K562 (cell line): ENCODE results near the gene OR7C1. TPM values are rescaled to one million over a fixed set of nuclear protein-coding genes. Genes with fewer than 3 reads are reported as not detected.

ENCODE experiments used
- ATAC-seq: fragments of 200-7000 bp; cut with Tn5 transposase; 3 replicates; pipeline ENCODE4 v1.9.1; 2020; ENCODE audit warnings: moderate library complexity
- BruUV-seq: library from RNA; stranded (reverse); fragments of 400-500 nt; replicated peaks from 2 replicates; lab custom pipeline; 2021; lab: Mats Ljungman, UMichigan
- CTCF ChIA-PET: fragments of 300-600 bp; formaldehyde crosslinking; extraction: SDS; loops from one replicate; lab custom pipeline; 2021; ENCODE audit warnings: low intra/inter-chr PET ratio; lab: Yijun Ruan, JAX
- POLR2A ChIA-PET: fragments of 300-600, 350-650 bp; sonication (Branson Sonifier 250); formaldehyde crosslinking; extraction: SDS; loops from one replicate; lab custom pipeline; 2021; ENCODE audit warnings: antibody characterized with exemption, inconsistent platforms; lab: Yijun Ruan, JAX
- DNase-seq, 4 experiments: peaks; one replicate each; pipeline versions ENCODE4 v3.0.0 to v3.0.0-alpha.2; 2011 to 2018; ENCODE audit warnings: low spot score in 3 of 4, mixed read lengths in 3 of 4; ENCODE audit errors: extremely low read depth in 1 of 4
- FAIRE-seq: peaks from 2 replicates; lab custom pipeline; 2011; peaks lifted over from hg19 to GRCh38; lab: Jason Lieb, UNC
- H2AFZ ChIP-seq: 2 replicates; pipeline ENCODE4 v1.6.0; 2011; ENCODE audit warnings: low read depth, low read length, control low read depth, inconsistent platforms
- H3K27ac ChIP-seq: fragments of 200-600 bp; 3 replicates; pipeline ENCODE4 v1.8.0; 2011; ENCODE audit warnings: low read depth, mild to moderate bottlenecking, control low read depth, inconsistent platforms, low read length, moderate library complexity, mixed read lengths; ENCODE audit errors: extremely low read depth
- H3K27me3 ChIP-seq, 2 experiments: fragments of 300-600 bp in 1 of 2; 2 replicates in 1 of 2; 3 replicates in 1 of 2; pipeline versions ENCODE4 v1.6.0 to v1.8.0; 2011; ENCODE audit warnings: inconsistent platforms in 2 of 2, low read length in 2 of 2, mild to moderate bottlenecking in 1 of 2, mixed read lengths in 1 of 2, moderate library complexity in 1 of 2; ENCODE audit not compliant: control insufficient read depth in 2 of 2, insufficient read depth in 2 of 2
- H3K36me3 ChIP-seq: fragments of 300-600 bp; 3 replicates; pipeline ENCODE4 v1.8.0; 2011; ENCODE audit warnings: mild to moderate bottlenecking, low read length, inconsistent platforms; ENCODE audit not compliant: control insufficient read depth, insufficient read depth
- H3K4me1 ChIP-seq, 2 experiments: fragments of 200-600 bp in 1 of 2; replicated peaks in 1 of 2; 2 replicates in 1 of 2; 3 replicates in 1 of 2; pipeline versions ENCODE4 v1.5.1 to v1.8.0; 2011; ENCODE audit warnings: inconsistent platforms in 2 of 2, low read length in 2 of 2, mild to moderate bottlenecking in 1 of 2, mixed read lengths in 1 of 2, moderate library complexity in 1 of 2; ENCODE audit not compliant: control insufficient read depth in 2 of 2, insufficient read depth in 2 of 2
- H3K4me2 ChIP-seq: 2 replicates; pipeline ENCODE4 v1.6.1; 2011; ENCODE audit warnings: low read length, control low read depth, inconsistent platforms, mixed read lengths; ENCODE audit not compliant: insufficient read depth
- H3K4me3 ChIP-seq: fragments of 200-600 bp; sonication (generic), shearing (Covaris generic); 2 replicates; pipeline ENCODE4 v1.5.1; 2016; ENCODE audit warnings: control low read depth, inconsistent platforms
- H3K79me2 ChIP-seq: fragments of 200-600 bp; 3 replicates; pipeline ENCODE4 v1.8.0; 2011; ENCODE audit warnings: low read length, inconsistent platforms; ENCODE audit not compliant: control insufficient read depth, insufficient read depth
- H3K9ac ChIP-seq, 2 experiments: 2 replicates each; pipeline versions ENCODE4 v1.6.0 to v1.6.1; 2011; ENCODE audit warnings: low read depth in 2 of 2, low read length in 2 of 2, control low read depth in 1 of 2, inconsistent platforms in 1 of 2, mild to moderate bottlenecking in 1 of 2, mixed read lengths in 1 of 2; ENCODE audit not compliant: insufficient read depth in 1 of 2
- H3K9me1 ChIP-seq: one replicate; pipeline ENCODE4 v1.6.0; 2011; ENCODE audit warnings: inconsistent platforms, mild to moderate bottlenecking, low read length, moderate library complexity; ENCODE audit not compliant: control insufficient read depth, insufficient read depth
- H3K9me3 ChIP-seq: replicated peaks from 2 replicates; pipeline ENCODE4 v1.5.1; 2011; ENCODE audit warnings: low read depth, low read length, inconsistent platforms; ENCODE audit not compliant: control insufficient read depth, insufficient read depth
- H4K20me1 ChIP-seq: replicated peaks from 2 replicates; pipeline ENCODE4 v1.6.1; 2011; ENCODE audit warnings: low read length, inconsistent platforms, mixed read lengths; ENCODE audit not compliant: control insufficient read depth, insufficient read depth
- BACH1 ChIP-seq: fragments of 200-800 bp; sonication (Bioruptor generic); IDR thresholded peaks from 2 replicates; pipeline ENCODE4 v1.6.1; 2016; ENCODE audit warnings: missing genetic modification characterization, missing compliant biosample characterization
- BRCA1 ChIP-seq, 2 experiments: fragments of 450-650 bp in 1 of 2; sonication (generic) in 1 of 2; formaldehyde crosslinking in 1 of 2; IDR thresholded peaks; 2 replicates each; pipeline versions ENCODE4 v1.5.0 to v1.6.1; 2017 to 2020; ENCODE audit warnings: mild to moderate bottlenecking in 1 of 2, missing genetic modification reagents in 1 of 2
- HMG20B ChIP-seq: fragments of 250-450 bp; sonication (Bioruptor Pico); IDR thresholded peaks from 2 replicates; pipeline ENCODE4 v1.5.0; 2021; ENCODE audit warnings: mild to moderate bottlenecking
- MEF2A ChIP-seq: IDR thresholded peaks from 2 replicates; pipeline ENCODE4 v1.6.1; 2011; ENCODE audit warnings: low read depth, mild to moderate bottlenecking, low read length, moderate library complexity; ENCODE audit not compliant: control insufficient read depth
- MNT ChIP-seq, 2 experiments: fragments of 450-650 bp; conservative IDR thresholded peaks; 2 replicates each; pipeline ENCODE4 v1.6.1; 2017; ENCODE audit warnings: mild to moderate bottlenecking in 2 of 2, moderate library complexity in 2 of 2
- POLR2A ChIP-seq: fragments of 450-650 bp; conservative IDR thresholded peaks from 2 replicates; pipeline ENCODE4 v1.6.1; 2016
- SIN3B ChIP-seq: fragments of 450-650 bp; IDR thresholded peaks from 2 replicates; pipeline ENCODE4 v1.6.1; 2017; ENCODE audit warnings: low read depth, mild to moderate bottlenecking, moderate library complexity
- STAT5B ChIP-seq: fragments of 250-450 bp; sonication (Bioruptor Pico); IDR thresholded peaks from 2 replicates; pipeline ENCODE4 v1.8.0; 2021; ENCODE audit warnings: mild to moderate bottlenecking, inconsistent platforms
- ZNF785 ChIP-seq: fragments of 250-450 bp; sonication (Bioruptor Pico); IDR thresholded peaks from 2 replicates; pipeline ENCODE4 v1.4.0; 2020; ENCODE audit warnings: mild to moderate bottlenecking
- WGBS: fragments of 100-300 bp; shearing (Covaris generic); methylation state at CpG from one replicate; pipeline ENCODE4 v1.1.6; 2016; ENCODE audit warnings: low coverage, mixed read lengths; ENCODE audit not compliant: insufficient coverage; ENCODE audit errors: missing lambda C conversion rate; 5-methylcytosine and 5-hydroxymethylcytosine counted together
- in situ Hi-C: fragments of 300-500 bp; cut with MboI; formaldehyde crosslinking; loops from 4 replicates; pipeline ENCODE4 v1.15.0; 2018; ENCODE audit warnings: inconsistent platforms, mixed read lengths
- intact Hi-C: fragments of 100-400 bp; cut with micrococcal nuclease; formaldehyde crosslinking; loops from 2 replicates; pipeline ENCODE4 v1.14.2; 2022
- polyA plus RNA-seq, 8 experiments: library from polyadenylated mRNA; depleted of rRNA in 4 of 8; stranded (reverse) in 5 of 8; unstranded in 3 of 8; fragments of >200 nt; fragmentation: Nextera tagmentation in 2 of 8; fragmentation: Illumina TruSeq in 1 of 8; extraction: Ambion mirVana in 2 of 8; extraction: Trizol in 1 of 8; gene quantifications; 2 replicates each; pipeline versions ENCODE4 v1.2.1 to v1.2.3, GENCODE V29; 2011 to 2014; ENCODE audit warnings: inconsistent platforms in 1 of 8, missing spikeins in 1 of 8
- total RNA-seq, 7 experiments: library from RNA; depleted of rRNA in 6 of 7; stranded (reverse); fragments of >200 nt in 6 of 7; fragmentation: Illumina TruSeq in 2 of 7; extraction: Trizol in 2 of 7; gene quantifications; 2 replicates each; pipeline versions ENCODE4 v1.2.1 to v1.2.3, GENCODE V29; 2011 to 2021; ENCODE audit warnings: low replicate concordance in 1 of 7
- TF ChIP-seq, protein P1 (sequence below): fragments of 250-450 bp; sonication (Bioruptor Pico); IDR thresholded peaks from 2 replicates; pipeline ENCODE4 v1.8.0; 2021; ENCODE audit warnings: mild to moderate bottlenecking, moderate library complexity

Gene OR7C1
- total and polyA plus RNA-seq, 9 of the 15 experiments (the other 6 are each of a cell fraction or from before 2014, with no cell fraction given) = 0.01 to 0.18 (median 0.10) TPM; not detected in 1

GRCh38 chr19:14868497-14868896 is 33.5 kb upstream of the OR7C1 start (continued):
- TF ChIP-seq, protein P1, sequence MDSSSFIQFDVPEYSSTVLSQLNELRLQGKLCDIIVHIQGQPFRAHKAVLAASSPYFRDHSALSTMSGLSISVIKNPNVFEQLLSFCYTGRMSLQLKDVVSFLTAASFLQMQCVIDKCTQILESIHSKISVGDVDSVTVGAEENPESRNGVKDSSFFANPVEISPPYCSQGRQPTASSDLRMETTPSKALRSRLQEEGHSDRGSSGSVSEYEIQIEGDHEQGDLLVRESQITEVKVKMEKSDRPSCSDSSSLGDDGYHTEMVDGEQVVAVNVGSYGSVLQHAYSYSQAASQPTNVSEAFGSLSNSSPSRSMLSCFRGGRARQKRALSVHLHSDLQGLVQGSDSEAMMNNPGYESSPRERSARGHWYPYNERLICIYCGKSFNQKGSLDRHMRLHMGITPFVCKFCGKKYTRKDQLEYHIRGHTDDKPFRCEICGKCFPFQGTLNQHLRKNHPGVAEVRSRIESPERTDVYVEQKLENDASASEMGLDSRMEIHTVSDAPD = no peak
- TF ChIP-seq POLR2A (no peak), MNT (conservative IDR thresholded peaks at IDR 0.05) (no peak), ZNF785 (CRISPR knock-in tag) (no peak), STAT5B (no peak), BACH1 (tag) (no peak)

GRCh38 chr19:14848822-14849221 is 13.8 kb upstream of the OR7C1 start, which contains the start of gene OR7A10:
Gene OR7A10, minus strand, starts transcription at chr19:14848922. Its CDS starts 7,045 bp downstream, at chr19:14841877.
- WGBS = 0% methylated on average over 5 of the region's 5 CpGs

More at GRCh38 chr19:14848822-14849221, 13.8 kb upstream of the OR7C1 start, which contains the start of gene OR7A10:
- Histone ChIP-seq H3K27me3 (peaks cover 15 to 21% of the 10 kb centered on the region in 2 experiments), H4K20me1 (no peaks in the 10 kb centered on the region), H3K4me1 (no peaks in the 10 kb centered on the region), H3K4me2 (no peak within 1 kb of the TSS), H3K9me1 (no peaks in the 10 kb centered on the region), H3K79me2 (no peaks in the 10 kb centered on the region), H3K27ac (no peak within 1 kb of the TSS), H3K4me3 (no peak within 1 kb of the TSS), H3K9ac (no peak within 1 kb of the TSS), H2AFZ (no peak within 1 kb of the TSS), H3K36me3 (no peaks in the 10 kb centered on the region), H3K9me3 (no peaks in the 10 kb centered on the region)
- intact Hi-C loops = no loop called here
- BruUV-seq = no TSS peak
- FAIRE-seq (no peak), DNase-seq (no peak), ATAC-seq (no peak)
- ChIA-PET POLR2A (no interaction called here), CTCF (no interaction called here)
- no peak for TF ChIP-seq BRCA1 (IDR thresholded peaks at IDR 0.05)
- no peak for TF ChIP-seq BRCA1 (CRISPR knock-in tag; IDR thresholded peaks at IDR 0.05)
- no peak for TF ChIP-seq MEF2A
- TF ChIP-seq HMG20B (CRISPR knock-in tag) = no peak
- TF ChIP-seq SIN3B = no peak
- in situ Hi-C loops = no loop called here
